HG02571 (cell line): ENCODE data around the gene PLOD1.
"Not testable (repeated sequence)": the region's sequence is repeated elsewhere in the genome, so short reads cannot be mapped to it uniquely, and the experiment has no call there.

ENCODE experiments used
- ATAC-seq: cut with Tn5 transposase; IDR thresholded peaks from one replicate; pipeline ENCODE4 v1.9.1; 2021; ENCODE audit warnings: mild to moderate bottlenecking, moderate library complexity; ENCODE audit not compliant: unreplicated experiment

PLOD1 gene

DNA sequence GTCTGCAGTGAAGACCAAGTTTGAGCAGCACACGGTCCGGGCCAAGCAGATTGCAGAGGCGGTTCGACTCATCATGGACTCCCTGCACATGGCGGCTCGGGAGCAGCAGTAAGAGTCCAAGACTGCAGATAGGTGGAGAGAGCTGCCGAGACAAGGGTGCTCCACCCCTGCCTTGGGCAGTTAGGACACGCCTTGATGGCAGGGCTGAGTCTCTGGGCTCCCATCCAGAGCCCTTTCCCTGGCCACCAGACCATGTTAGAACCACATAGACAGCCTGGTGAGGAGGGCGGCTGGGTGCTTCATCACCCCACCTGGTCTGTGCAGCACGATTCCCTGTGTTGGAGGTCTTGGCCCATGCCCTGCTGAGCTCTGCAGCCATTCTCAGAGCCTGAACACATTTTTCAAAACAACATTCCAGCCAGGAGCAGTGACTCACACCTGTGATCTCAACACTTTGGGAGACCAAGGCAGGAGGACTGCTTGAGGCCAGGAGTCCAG lies 67.5 kb downstream of the PLOD1 start:
- ATAC-seq: no peak

DNA sequence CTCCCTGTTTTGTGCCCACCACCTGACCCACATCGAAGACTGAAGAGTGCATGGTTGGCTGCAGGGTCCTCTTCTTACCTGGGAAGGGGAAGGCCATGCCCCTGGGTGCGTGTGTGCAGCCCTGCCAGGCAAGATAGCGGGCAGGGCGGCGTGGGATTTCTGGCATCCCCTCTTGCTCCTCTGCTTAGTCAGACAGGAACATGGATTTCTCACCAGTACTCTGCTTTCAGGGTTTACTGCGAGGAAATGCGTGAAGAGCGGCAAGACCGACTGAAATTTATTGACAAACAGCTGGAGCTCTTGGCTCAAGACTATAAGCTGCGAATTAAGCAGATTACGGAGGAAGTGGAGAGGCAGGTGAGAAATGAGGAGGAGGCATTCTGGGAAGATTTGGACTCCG lies 69.2 kb downstream of the PLOD1 start:
- no peak for ATAC-seq

- ATAC-seq: no peak
Measured at GRCh38 chr1:12005488-12006166, 71.1 kb downstream of the PLOD1 start.

- no peak for ATAC-seq
Measured at GRCh38 chr1:12006167-12006921, 71.8 kb downstream of the PLOD1 start.

DNA sequence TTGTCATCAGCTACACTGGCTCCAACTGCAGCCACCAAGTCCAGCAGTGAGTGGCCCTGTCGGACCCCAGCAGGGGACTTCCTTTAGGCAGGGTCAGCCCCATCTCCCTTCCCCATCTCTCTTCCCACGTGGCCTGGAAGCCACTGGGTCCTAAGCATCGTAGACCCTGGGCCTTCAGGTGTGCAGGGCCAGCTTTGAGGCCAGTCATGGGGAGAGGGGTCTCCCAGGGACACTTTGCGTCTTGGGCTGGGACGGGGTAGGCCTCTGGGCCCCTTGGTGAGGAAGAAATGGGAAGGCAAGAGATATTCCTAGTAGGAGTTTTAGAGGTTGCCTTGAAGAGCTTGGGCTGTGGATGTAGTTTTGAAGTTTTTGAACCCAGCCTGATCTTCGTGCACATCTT lies 72.7 kb downstream of the PLOD1 start:
- no peak for ATAC-seq

- ATAC-seq: not testable (repeated sequence)
Measured at GRCh38 chr1:12008355-12008754, 73.8 kb downstream of the PLOD1 start.

- no peak for ATAC-seq
Measured at GRCh38 chr1:12009318-12009947, 74.9 kb downstream of the PLOD1 start.

GRCh38 chr1:12010746-12011570 lies 76.4 kb downstream of the PLOD1 start:
- no peak for ATAC-seq

- ATAC-seq: no peak
Measured at GRCh38 chr1:12011998-12012397, 77.5 kb downstream of the PLOD1 start.

DNA sequence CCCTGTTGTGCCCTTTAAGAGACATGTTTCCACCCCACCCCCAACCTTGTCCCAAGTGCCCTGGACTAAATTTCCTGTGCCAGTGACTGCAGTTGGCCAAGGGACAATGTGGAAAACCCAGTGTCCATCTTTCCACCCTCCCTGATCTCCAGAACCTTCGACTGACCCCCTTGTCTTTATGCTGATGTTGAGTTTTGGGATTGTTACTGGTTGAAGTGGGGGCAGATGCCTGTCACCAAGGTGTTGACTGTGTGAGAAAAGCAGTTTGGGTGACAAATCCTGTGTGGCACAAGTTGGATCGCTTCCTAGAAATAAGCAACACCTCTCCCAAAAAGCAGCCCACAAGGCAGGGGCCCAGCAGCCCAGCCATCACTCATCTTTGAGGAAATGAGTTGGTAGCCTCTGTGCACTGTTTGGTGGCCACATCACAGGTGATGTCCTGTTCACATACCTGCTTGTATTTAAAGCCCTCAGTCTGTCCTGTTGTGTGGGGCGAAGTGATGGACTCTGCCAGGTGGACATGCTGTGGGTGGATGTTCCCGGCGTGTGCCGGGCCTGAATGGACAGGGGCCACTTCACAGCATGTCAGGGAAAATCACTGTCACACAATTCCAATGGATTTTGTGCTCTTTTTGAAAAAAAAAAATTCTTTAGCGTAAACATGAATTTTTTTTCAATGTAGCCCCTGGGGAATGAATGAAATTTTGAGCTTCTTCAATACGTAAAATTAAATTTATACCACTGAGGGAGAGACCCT lies 78.2 kb downstream of the PLOD1 start:
- ATAC-seq: no peak

- no peak for ATAC-seq
Measured at GRCh38 chr1:12014141-12014991, 79.8 kb downstream of the PLOD1 start.

- no peak for ATAC-seq
Measured at GRCh38 chr1:12015001-12015491, 80.5 kb downstream of the PLOD1 start.

- ATAC-seq: no peak
Measured at GRCh38 chr1:12015499-12015898, 81.0 kb downstream of the PLOD1 start.

- ATAC-seq: no peak
Measured at GRCh38 chr1:12016182-12016581, 81.7 kb downstream of the PLOD1 start.

DNA sequence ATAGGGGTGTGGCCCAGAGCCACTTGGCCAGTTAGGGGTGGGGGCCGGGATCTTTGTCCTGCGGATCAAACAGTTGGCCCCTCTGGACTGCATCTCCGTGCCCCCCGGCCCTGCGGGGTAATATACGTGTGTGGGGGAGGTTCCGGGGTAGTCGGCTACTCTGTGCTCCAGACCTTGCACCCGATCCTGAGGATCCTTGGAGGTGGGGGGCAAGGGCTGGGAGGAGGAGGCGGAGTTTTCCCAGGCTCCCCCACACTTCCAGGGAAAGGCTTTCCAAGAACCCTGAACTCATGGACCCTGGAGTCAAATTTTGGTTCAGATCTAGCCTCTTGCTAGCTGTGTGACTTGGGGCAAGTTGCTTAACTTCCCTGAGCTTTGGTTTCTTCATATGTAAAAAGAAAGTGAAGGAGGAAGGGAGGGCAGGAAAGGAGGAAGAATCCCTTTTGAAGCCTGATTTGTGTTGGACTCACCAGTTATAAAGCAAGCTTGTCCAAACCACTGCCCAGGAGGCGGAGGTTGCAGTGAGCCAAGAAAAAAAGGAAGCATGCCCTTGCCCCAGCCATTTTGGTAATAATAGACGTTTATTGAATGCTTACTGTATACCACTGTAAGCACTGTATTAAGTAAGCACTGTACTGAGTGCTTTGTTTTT lies 85.5 kb downstream of the PLOD1 start:
- ATAC-seq: no peak

DNA sequence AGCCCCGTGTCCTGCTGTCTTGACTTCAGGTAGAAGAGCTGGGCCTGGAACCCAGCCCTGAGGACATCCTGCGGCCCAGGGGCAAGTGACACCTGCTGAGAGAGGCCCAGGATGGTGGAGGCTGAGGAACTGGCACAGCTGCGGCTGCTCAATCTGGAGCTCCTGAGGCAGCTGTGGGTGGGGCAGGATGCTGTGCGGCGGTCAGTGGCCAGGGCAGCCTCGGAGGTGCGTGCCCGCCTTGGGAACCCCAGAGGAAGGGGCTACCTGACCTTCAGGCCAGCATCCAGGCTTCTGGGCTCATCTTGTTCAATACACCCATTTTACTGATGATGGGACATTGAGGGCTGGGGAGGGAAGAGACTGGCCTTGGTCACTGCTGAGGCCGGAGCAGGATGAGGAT lies 87.1 kb downstream of the PLOD1 start:
- ATAC-seq: no peak

DNA sequence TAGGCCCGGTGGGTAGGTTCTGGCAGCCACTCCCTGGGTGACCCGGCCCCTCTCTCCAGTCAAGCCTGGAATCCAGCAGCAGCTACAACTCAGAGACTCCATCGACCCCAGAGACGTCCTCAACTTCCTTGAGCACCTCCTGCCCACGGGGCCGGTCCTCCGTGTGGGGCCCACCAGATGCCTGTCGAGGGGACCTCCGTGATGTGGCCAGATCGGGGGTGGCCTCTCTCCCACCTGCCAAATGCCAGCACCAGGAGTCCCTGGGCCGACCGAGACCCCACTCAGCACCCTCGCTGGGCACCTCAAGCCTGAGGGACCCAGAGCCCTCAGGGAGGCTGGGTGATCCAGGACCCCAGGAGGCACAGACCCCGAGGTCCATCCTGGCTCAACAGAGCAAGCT lies 87.5 kb downstream of the PLOD1 start:
- ATAC-seq: no peak
